AG20443 (cell line): Measurements from ENCODE around the gene CCDC190.
"Not testable (repeated sequence)": the region's sequence is repeated elsewhere in the genome, so short reads cannot be mapped to it uniquely, and the experiment has no call there.

ENCODE experiments used
- DNase-seq: peaks from one replicate; pipeline ENCODE4 v3.0.0; 2012; ENCODE audit warnings: low spot score, mixed read lengths

The CCDC190 gene

DNA sequence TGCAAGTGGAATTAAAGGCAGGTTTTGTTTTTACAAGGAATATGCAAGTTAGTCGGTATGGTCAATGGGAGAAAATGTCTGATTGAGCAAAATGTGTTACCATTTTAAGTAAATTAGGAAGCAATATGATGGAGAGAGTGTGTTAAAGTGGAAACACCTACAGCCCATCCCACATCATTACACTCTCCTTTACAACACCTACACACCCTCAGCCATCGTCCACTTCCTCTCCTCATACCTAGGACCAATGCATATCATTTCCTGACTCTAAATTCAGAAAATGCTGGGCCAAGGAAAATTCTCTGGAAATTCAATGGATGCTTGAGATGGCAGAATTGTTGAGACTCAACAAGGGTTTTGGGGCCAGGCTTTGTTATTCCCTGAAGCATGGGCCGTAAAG, 16.4 kb upstream of the CCDC190 start:
- no peak for DNase-seq

DNA sequence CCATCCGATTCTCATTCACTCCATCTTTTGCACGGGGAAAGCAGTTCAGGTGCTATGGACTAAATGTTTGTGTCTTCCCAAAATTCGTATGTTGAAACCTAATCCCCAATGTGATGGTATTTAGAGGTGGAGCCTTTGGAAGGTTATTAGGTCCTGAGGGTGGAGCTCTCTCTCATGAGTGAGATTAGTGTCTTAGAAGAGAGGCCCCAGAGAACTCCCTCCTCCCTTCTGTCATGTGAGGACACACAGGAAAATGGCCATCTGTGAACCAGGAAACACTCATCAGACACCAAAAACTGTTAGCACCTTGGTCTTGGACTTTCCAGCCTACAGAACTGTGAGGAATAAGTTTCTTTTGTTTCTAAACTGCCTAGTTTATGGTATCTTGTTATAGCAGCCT, 15.8 kb upstream of the CCDC190 start:
- DNase-seq = no peak

DNA sequence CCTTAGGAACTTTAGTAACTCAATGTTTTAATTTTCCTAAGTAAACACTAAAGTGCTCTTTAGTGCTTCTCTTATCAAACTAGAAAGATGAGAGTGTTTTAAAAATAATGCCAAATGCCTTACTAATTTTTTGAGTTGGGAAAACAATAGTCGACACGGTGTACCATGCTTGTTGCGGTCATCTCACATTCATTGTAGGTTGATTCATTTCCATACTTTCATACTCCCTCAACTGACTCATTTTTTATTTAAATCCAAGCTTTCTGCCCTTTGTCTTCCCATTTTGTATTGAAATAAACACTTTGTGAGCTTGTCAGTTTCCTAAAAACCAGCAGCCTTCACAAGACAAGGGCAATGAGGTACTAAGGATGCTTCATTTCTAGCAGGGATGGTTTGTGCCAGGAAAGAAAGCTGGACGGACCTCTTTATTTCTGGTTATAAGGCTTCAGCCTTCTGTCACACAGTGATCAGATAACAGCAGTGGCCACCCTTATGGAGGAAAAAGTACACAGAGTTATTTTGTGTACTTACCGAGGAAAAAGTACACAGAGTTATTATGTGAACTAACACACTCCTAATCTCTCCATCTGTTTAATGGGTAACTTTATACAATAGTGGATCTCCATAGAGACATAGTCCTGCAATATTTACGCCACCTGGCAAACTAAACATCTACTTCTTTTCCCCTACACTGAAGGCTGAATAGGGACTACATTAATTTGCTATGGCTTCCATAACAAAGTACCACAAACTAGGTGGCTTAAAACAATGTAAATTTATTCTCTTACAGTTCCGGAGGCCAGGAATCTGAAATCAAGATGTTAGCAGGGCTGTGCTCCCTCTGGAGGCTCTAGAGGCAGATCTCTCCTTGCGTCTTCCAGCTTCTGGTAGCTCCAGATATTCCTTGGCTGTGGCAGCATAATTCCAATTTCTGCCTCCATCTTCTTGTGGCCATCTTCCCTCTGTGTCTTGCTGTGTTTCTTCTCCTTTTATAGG, 13.0 kb upstream of the CCDC190 start:
- DNase-seq = no peak

DNA sequence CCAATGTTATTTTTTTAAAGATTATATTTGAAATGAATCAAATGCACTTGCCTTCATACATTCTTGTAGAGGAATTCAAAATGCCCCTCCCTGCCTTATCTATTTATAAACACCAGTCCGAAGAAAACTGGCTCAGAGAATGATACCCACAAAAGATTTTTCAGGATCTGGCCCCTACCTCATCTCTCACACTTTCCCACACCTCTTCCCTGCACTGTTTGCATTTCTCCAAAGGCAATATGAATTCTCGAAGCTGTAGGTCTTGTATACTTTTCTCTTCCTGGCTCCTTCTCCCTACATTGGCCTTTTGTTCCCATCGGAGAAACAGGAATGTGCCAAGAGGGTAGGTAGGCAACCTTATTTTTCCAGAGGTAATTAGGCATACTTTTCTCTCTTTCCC, 12.0 kb upstream of the CCDC190 start:
- no peak for DNase-seq

DNA sequence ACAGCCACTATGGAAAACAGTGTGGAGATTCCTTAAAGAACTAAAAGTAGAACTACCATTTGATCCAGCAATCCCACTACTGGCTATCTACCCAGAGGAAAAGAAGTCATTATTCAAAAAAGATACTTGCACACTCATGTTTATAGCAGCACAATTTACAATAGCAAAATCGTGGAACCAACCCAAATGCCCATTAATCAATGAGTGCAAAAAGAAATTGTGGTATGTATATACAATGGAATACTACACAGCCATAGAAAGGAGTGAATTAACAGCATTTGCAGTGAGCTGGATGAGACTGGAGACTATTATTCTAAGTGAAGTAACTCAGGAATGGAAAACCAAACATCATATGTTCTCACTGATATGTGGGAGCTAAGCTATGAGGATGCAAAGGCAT, 10.4 kb upstream of the CCDC190 start:
- DNase-seq = not testable (repeated sequence)

DNA sequence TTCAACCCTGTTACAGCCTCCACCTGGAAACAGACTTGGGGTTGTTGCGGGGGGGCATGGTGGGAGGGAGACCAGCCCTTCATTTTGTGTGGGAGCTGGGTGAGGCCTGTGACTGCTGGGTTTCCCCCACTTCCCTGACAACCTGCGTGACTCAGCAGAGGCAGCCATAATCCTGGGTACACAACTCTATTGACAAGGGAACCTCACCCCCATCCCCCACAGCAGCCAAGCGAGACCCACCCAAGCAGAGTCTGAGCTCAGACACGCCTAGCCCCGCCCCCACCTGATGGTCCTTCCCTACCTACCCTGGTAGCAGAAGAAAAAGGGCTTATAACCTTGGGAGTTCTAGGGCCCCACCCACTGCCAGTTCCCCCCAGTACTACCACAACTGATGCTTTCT, 8.0 kb upstream of the CCDC190 start:
- DNase-seq = no peak

DNA sequence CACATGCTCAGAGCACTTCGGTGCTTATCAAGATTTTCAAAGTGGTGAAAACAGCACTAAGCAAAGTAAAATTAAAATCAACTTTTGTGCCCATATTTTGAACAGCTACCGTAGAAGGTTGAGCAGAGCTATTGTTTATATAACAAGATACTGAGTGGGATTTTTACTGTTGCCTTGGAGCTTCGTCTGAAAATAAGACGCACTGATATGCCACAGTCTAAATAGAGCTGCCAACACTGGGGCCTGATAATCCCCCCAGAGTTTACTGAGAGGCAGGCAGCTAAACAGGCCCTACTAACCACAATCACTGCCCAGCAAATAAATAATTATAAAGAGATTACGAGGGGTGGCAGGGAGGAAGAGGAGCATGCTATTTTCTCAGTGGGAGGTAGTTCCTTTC, 650 bp upstream of the CCDC190 start:
- no peak for DNase-seq

DNA sequence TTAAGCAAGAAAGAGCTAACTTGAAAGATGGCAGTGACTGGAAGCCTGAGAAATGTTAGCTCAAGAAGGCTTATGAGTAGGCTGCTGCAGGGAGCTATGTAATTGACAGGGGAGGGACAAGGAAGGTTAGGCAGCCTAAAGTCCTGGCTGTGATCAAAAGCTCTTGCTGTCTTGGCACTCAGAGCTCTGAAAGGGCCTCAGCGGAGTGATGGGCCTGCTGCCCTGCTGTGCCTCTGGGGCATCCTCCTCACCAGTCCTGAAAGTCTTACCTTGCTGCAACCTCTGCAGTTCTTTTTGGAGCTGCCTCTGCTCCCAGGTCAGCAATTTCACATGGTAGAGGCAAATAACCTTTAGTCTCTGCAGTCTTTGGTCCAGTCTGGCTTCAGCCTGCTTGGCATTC, 1.8 kb downstream of the CCDC190 start:
- no peak for DNase-seq

DNA sequence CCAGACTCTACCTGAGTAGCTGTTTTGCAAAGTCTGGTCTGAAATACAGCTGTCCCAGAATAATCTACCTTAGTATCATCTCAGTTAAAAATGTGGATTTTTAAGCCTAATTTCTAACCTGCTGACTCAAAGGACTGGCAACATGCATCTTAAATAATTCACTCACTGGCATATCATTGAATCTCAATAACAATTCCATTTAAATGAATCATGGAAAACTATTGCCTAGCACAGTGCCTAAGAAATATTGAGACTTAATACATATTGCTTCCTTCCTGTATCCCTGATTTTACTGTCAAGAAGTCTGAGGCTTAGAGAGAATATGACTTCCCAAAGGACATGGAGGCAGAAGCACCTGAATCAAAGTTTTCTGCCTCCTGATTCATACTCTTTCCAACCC, 3.1 kb downstream of the CCDC190 start:
- DNase-seq = no peak

DNA sequence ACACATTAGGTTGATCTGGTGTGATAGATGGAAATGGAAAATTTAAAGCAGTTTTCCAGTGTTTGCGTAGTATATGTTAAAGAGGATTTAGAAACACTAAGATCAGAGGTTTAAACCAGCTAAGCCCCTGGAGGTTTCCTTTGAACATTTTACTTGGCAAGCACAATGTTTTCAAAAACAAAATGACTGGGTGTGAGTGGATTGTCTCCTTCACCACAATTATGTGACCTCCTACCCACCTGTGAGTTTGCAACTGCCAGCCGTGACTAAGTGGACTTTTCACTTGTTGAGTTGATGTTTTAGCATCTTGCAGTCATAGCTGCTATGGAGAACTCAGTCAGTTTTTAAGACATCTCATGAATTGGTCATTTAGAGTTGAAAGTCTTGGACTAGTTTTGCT, 4.7 kb downstream of the CCDC190 start:
- DNase-seq = peak; percentile 73

DNA sequence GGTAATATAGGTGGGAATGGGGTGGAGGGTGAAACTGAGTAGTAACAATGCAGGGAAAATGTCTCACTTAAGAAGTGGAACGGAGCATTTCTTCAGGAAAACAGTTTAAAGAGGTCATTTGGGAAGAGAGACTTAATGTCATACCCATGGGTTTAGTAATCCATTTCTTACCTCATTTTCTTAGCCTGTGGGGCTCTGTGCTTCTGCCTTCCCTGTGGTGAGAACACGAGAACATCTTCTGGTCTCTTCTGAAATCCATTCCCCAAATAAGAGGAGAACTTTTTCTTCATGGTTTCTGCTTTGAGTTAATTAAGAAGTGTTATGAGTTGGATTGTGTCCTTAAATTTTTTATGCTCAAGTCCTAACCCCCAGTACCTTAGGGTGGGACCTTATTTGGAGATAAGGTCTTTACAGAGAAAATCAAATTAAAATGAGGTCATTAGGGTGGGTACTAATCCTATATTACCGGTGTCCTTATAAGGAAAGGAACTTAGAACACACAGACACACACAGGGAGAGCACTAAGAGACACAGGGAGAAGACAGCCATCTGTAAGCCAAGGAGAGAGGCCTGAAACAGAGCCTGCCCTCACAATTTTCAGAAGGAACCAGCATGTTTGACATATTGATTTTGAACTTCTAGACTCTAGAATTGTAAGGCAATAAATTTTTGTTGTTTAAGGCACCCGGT, 5.4 kb downstream of the CCDC190 start:
- peak; percentile 37 for DNase-seq

DNA sequence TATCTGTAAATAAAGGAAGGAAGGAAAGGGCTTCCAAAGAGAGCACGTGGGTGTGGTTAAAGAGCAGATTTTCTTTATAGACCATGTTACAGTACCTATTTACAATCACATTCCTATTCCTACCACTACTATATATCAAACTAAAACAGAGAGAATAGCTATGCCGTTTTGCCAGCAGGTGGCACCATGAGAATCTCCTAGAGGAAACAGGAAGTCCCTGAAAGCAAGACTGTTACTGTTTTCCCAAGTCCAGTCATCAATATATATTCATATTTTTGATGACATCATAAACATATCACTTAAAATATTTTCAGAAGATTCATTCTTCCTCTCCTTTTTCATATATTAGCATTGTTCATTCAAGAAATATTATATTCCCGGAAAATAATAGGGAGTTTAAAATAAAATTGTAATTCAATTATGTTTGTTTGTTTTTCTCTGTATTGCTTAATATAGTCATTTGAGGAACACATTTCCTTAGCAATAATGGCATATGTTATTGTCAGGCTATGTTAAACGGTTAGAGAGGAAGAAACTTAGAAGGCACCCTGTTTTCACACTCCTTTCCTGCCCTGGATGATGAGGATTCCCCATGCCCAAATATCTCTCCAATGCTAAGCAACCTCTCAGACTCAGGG, 6.6 kb downstream of the CCDC190 start:
- DNase-seq = peak; percentile 70

DNA sequence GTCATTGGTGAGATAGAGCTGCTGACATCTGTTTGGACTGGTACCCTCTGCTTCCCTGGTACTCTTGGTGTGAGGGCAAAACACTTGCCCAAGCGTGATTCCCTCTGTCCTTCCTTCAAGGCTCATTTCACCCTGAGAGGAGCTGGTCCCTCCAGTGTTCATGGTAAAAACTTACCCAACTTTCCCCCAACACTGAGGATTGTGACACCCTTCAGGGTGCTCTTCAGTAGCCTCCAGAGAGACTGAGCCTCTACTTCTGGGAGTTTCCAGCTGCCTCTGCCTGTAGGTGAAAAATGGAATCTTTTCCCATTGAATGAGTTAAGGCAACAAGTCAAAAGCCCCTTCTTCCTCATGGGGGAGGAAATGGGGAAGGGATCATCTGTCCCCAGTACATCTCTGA, 9.6 kb downstream of the CCDC190 start:
- DNase-seq = no peak

DNA sequence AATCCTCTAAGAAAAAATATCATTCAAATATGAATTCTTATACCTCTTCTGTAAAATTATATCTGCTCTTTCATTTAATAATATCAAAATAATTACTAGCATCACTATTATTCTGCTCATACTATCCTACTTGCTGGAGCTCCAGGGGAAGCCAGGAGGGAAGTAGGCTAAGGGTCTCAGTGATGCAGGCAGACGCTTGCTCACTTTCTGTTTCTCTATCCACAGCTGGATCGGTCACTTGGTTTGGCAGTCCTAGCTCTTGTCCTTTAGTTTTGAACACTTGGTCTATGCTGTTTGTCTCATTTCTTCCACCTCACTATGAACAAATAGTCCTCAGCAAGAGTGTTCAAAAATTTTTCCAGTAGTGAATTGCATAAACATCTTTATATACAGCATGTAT, 11.3 kb downstream of the CCDC190 start:
- DNase-seq = no peak

DNA sequence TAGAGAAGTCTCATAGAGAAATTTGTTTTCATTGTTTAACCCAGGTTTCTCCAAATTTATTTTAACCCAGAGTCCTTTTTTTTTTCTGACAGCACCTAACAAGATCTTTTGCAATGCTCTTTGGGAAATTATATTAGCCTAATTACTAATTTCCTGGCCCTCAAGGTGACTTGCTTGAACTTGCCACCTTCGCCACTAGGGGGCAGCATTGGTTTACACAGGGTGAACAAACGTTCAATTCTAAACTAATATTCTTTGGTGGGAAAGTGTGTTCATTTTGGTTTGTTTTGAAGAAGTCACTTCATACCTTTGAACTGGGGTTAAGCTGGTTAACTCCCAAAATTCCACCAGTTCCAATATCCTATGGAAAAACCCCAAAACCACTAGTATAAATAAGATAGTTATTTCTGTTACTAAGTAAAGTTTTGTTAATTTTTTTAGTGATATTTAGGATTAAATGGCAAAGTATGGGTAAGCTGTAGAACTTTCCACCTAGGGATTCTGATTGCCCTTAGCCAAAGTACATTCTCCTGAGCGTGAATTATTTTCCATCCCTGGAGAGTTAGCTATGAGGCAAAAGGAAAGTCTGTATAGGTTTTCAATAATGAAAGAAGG, 13.0 kb downstream of the CCDC190 start:
- DNase-seq = peak; percentile 72

DNA sequence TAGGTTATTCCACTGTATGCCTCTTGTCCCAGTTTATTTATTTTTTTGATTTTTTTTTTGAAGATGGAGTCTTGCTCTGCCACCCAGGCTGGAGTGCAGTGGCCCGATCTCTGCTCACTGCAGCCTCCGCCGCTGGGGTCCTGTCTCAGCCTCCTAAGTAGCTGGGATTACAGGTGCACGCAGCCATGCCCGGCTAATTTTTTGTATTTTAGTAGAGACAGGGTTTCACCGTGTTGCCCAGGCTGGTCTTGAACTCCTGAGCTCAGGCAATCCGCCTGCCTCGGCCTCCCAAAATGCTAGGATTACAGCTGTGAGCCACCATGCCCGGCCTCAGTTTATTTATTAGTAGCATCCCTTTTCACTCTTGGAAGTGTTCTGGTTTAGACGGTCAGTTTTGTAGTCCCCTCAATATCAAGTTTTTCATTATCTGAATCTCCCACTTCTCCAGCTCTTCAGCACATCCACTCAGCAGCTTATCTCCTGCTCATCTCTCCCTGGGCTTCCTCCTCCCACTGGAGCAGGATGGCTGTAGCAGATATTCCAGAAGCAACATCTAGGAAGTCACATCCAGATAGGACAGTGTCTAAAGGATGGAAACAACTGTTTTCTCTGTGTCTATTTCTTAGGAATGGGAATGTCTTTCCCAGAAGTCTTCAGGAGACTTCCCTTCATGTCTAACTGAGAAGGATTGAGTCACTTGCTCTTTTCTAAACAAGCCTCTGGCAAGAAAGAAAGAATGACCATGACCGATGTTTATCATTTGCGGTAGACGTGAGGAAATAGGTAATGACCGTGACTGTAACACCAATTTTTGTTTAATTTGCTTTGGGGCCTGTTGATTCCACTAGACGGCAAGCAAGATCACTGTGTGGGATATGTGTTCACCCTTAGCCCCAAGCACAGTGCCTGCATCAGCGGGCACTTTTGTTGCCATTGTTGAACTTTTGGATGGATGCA, 14.4 kb downstream of the CCDC190 start:
- DNase-seq = peak; percentile 18

DNA sequence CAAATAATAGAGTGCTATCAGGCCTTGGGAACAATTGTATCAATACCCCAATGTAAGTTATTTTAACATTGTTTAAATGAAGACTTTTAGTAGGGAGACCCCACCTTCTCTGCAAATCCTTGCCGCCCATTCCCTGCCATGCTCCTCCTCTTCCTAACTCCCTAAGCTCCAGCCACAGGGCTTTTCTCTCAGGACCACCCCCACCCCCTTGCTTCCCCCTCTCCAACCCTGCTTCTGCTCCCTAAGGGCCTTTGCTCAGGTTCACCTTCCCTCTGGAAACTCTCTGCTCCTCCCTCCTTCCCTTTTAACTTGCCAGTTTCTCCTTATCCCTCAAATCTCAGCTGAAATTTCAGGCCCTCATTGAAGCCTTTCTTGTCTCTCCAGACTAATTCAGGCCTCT, 16.8 kb downstream of the CCDC190 start:
- no peak for DNase-seq

DNA sequence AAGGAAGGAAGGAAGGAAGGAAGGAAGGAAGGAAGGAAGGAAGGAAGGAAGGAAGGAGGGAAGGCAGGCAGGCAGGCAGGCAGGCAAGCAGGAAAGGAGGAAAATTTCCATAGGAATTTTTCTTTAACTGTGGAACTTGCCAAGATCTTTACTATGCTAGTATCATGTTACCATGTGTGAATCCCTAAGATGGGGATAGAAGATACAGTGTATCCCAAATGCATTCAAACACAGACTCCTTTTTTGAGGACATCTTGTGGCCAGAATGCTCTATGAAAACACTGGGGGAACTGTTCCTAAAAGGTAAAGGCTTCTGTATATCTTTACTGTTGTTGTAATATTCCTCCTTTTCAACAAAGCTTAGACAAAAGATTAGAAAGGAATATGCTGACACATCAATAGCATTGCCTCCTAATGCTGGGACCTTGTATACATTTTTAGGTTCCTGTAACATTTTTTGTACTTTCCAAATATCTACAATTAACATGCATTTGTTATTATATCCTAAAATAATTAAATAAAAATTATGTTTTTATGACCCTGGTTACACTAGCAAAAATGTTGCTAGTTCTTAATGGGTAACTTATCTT, 20.6 kb downstream of the CCDC190 start:
- DNase-seq = no peak

DNA sequence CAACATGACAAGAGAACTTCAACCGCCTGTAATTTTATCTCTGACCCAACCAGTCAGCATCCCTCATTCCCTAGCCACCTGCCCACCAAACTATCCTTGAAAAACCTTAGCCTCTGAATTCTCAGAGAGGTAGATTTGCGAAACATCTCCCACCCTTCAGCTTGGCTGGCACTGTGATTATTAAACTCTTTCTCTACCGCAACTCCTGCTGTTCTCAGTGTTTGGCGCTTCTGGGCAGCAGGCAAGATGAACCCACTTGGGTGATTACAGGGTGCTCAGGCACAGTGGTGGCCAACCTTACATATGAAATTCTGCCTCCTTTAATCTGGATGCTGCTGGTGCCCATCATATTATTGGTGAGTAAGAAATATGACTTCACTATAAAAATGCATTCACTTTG, 22.1 kb downstream of the CCDC190 start:
- DNase-seq = no peak

DNA sequence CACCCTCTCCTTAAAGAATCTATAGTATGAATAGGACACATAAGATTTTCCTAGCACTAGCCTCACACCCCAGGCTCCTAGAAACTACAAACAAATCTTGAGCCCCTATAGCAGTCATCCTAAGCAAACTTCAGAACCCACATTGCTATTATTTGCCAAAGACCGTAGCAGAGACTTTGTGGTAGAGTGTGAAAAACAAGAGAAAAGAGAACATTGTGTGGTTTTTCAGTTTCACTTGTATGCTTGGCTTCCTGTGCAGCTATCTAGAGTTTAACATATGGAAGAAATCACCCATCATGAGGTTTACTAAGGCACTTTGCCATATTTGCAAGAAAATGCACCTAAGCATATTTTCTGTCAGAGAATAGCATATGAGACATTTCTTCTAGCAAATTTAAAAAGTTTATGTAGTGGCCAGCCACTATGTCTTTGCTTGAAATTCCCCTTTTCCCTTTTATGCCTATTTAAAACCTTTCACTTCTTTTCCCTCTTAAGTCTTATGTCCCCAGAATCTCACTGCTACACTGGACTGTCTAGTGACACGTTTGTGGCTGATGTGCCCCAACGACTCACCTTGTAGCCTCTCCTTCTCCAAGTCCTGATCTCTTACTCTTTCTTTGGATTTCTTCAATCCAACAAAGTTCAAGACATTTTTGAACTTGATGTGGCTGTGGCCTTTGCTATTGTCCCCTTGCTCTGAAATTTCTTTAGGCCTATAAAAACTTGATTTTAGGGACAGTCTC, 25.6 kb downstream of the CCDC190 start:
- DNase-seq = no peak
